NCI-H748 (cell line): ENCODE measurements around the gene KAT5.
A peak's percentile ranks its signal among the peaks of the same experiment; 100 is the strongest.
"Not testable (repeated sequence)": the region's sequence is repeated elsewhere in the genome, so short reads cannot be mapped to it uniquely, and the experiment has no call there.

Experiments used
- DNase-seq: peaks from one replicate; lab custom pipeline; 2025; ENCODE audit not compliant: unreplicated experiment; lab: John Stamatoyannopoulos, UW

KAT5 gene

GRCh38 chr11:65711785-65712632 lies at the start of gene KAT5:
KAT5 (plus strand) TSS chr11:65712252; CDS start chr11:65712268, 16 bp downstream.
- DNase-seq = peak; percentile 98

DNA sequence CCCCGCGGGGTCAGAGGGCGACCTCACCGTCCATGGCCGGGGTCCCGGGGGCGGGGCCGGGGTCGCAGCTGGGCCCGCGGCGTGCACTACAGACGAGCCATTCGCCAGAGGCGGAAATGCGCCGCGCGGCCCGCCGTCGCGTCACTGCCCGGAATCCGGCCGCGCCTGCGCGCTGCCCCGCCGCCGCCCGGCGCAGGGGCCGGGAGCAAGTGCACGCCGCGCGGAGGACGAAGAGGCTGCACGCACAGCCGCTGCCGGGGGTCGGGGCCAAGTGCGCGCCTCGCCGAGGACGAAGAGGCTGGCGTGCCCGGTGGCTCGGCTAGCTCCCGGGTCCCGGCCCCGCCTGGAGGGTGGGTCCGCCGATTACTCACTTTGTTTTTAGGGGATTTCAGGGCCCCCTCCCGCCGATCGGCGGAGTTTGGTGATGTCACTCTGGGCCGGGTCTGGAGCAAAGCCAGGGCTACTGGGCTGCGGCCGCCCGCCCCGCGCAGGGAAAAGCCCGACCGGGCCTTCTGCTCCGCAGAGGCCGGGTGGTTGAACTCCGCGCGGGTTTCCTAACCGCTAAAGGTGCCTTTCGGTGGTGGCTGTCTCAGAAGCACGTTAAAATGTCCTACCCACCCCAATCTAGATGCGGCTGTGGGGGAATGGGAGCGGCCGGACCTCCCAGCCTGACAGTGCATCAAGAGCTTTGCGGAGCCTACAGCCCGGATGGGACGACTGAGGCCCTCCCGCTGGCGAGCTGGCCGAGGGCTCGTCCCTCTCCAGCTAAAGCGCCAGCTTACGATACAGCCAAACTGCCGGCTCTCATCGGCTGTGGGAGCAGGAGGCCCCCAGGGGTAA lies 49.0 kb upstream of the KAT5 start, which contains the start of gene RELA:
Gene RELA, minus strand, starts transcription at position 118 of the 840 bp plus-strand sequence. Its CDS starts 84 bp downstream, at position 34.
- peak; percentile 89 for DNase-seq

DNA sequence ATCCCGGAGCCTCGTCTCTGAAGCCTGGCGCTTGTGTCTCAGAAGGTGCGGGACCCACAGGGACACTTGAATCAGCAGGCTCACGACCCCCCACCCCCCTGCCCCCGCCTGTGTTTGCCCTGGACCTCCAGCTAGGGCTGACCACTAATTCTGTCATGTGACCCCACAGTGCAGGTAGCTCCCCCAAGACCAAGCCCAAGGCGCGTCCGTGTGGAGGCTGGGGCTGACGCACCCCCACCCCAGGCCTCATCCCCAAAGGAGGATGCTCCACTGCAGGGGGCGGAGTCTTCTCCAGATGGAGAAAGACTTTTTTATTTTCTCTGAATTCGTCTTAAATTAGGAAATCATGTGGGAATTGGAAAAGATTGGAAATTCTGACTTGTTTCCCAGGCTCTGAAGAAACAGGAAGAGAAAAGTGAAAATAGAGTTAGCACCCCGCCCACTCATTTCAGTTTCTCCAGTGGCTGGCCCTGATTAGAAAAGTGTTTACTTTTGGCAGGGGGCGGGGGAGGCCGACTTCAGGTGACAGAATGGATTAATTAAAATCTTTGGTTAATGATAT lies 48.3 kb upstream of the KAT5 start:
- DNase-seq = peak; percentile 52

GRCh38 chr11:65672180-65672860 lies 39.7 kb upstream of the KAT5 start:
- no peak for DNase-seq

- no peak for DNase-seq
Measured at GRCh38 chr11:65672982-65673381, 39.1 kb upstream of the KAT5 start.

- no peak for DNase-seq
Measured at GRCh38 chr11:65680192-65680743, 31.8 kb upstream of the KAT5 start.

GRCh38 chr11:65683480-65683879 lies 28.6 kb upstream of the KAT5 start:
- DNase-seq = not testable (repeated sequence)

- no peak for DNase-seq
Measured at GRCh38 chr11:65685981-65686380, 26.1 kb upstream of the KAT5 start.

DNA sequence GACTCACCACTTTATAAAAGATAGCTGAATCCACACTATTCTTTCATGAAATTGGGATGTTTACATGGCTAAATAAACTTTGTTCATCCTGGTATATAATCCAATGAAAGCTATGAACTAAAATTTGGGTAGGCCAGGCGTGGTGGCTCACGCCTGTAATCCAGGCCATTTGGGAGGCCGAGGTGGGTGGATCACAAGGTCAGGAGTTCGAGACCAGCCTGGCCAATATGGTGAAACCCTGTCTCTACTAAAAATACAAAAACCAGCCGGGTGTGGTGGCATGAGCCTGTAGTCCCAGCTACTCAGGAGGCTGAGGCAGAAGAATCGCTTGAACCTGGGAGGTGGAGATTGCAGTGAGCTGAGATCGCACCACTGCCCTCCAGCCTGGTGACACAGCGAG lies 20.2 kb upstream of the KAT5 start:
- not testable (repeated sequence) for DNase-seq

DNA sequence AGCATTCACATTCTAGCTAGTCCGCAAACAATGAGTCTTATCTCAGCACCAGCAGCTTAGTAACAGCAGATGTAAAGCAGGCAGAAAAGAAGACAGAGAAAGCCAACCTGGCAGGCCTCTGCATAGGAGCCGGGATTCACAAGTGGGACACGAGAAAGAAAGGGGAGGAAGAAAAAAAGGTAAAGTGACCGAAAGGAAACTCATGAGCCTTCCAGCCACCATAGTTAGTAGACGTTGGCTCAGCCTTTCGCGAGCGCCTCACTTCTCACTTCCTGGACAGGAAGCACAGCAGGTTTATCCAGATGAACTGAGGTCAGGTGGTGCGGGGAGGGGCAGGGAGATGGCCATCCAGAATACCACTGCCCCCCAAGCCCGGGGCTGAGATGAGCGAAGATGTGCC lies 19.7 kb upstream of the KAT5 start:
- DNase-seq = no peak

DNA sequence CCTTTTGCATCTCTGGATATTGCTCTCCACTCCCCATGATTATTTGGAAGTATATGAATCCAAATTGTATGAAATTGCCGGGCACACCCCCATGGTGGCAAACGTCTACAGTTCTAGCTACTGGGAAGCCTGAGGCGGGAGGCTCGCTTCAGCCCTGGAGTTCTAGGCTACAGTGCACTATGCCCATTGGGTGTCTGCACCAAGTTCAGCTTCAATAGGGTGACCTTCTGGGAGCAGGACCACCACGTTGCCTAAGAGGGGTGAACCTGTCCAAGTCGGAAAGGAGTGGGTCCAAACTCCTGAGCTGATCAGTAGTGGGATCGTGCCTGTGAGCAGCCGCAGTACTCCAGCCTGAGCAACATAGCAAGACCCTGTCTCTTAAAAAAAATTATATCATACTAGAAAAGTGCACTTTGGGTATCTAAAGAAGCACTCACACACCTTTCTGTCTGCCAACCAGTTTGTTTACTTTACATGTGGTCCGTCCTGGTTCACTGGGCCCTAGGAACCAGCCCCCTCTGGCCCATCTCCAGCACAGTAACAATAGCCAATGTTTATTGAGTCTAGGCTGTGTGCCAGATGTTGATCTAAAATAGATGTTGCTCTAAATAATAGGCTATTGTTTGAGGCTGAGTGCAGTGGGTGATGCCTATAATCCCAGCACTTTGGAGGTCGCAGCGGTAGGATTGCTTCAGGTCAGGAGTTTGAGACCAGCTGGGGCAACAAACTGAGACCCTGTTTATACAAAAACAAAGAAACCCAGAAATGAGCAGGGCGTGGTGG lies 16.4 kb upstream of the KAT5 start:
- DNase-seq = peak; percentile 97

DNA sequence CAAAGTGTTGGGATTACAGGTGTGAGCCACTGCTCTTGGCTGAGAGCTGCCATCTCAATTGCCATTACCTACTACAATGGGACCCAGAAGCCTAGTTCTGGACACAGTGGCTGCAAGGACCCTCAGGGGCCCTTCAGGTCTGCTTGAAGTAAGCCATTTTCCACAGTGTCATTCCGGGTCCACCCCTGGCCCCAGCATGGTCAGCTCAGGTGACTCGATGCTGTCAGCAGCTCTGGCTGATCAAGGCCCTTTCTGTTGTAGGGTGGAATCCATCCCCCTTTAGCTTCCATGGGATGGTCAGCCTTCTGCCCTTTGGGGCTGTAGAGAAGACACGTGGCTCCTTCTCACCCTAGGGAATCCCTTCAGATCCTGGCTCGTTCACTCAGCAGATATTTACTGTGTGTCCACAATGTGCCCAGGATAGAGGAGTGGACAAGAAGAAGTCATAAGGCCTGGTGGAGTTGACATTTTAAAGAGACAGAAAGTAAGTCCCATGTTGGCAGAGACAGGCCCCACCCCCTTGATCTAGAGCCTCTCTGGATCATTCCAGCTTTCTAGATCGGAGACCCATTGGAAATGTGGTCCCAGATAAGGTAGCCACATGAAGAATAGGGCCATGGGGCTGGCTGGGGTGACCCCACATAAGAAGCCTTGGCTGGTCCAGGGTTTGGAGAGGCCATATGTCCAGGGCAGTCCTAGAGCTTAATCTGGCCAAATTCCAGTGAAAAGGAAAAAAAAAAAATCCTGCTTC lies 15.1 kb upstream of the KAT5 start:
- no peak for DNase-seq

GRCh38 chr11:65698205-65698604 lies 13.8 kb upstream of the KAT5 start:
- DNase-seq = no peak

DNA sequence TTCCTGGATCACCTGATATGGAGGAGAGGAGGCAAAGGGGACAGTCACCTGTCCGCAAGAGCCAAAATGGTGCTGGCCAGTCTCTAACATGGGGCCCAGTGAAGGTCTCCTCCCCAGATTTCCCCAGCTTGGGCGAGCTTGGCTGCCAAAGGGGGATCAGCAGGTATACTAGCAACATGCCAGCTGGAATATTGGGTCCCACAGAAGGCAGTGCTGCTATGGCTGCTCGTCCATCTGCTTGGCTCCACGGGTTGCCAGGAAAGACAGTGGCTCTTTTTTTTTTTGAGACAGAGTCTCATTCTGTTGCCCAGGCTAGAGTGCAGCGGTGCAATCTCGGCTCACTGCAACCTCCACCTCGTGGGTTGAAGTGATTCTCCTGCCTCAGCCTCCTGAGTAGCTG lies 12.7 kb upstream of the KAT5 start:
- no peak for DNase-seq

DNA sequence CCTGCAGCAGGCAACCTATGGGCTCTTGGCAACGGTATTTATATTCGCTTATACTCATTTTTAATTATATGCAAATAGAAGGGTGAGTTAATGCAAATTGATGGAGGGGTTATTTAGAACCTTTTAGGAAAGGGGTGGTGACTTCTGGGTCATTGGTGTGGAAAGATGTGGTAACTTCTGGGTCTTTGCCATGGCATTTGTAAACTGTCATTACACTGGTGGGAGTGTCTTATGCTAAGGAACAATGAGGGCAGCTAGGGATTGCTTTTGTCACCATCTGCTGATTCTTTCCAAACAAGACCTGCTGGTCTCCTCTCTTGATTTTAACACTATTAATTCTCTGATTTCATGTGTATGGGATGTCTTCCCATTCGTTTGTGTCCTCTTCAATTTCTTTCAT lies 11.7 kb upstream of the KAT5 start:
- DNase-seq = peak; percentile 52

GRCh38 chr11:65701686-65702085 lies 10.4 kb upstream of the KAT5 start:
- no peak for DNase-seq

DNA sequence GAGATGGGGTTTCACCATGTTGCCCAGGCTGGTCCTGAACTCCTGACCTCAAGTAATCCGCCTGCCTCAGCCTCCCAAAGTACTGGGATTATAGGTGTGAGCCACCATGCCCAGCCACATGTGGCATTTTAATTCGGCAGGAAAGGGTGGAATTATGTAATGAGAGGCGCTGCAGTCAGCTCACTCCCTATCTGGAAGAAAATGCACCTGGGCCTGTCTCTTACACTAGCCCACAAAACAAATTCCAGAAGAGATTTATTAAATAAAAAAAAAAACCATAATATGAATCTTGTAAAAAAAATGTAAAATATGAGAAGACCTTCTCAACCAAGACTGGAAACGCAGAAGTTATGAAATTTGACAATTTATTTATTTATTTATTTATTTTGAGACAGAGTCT lies 8.2 kb upstream of the KAT5 start:
- no peak for DNase-seq

- peak; percentile 74 for DNase-seq
Measured at GRCh38 chr11:65706303-65706763, 5.7 kb upstream of the KAT5 start.

- not testable (repeated sequence) for DNase-seq
Measured at GRCh38 chr11:65707002-65707401, 5.0 kb upstream of the KAT5 start.
